ENCODE measurements around the gene SPARCL1.

- TF ChIP-seq EZH2 (IDR thresholded peaks at IDR 0.05; ENCODE audit: insufficient read depth, poor library complexity, severe bottlenecking) (no peak), EZH2phosphoT487 (IDR thresholded peaks at IDR 0.05; ENCODE audit: insufficient read depth, low read depth) (no peak)
Observed at GRCh38 chr4:87542734-87543312, 13.6 kb upstream of the SPARCL1 start.
